H9 (cell line): Measurements from ENCODE around the gene SORCS2. TPM values are rescaled to one million over a fixed set of nuclear protein-coding genes. Genes with fewer than 3 reads are reported as not detected.

Source experiments
- DNase-seq: peaks from one replicate; pipeline ENCODE4 v3.0.0-alpha.2; 2017
- H2AFZ ChIP-seq: one replicate; pipeline ENCODE4 v1.6.1; 2013; ENCODE audit warnings: mild to moderate bottlenecking, low read length, control low read depth, moderate library complexity
- H2AK5ac ChIP-seq: 2 replicates; pipeline ENCODE4 v1.6.1; 2013; ENCODE audit warnings: low read length, control low read depth, mixed read lengths; ENCODE audit not compliant: insufficient read length
- H2BK120ac ChIP-seq: one replicate; pipeline ENCODE4 v1.6.1; 2013; ENCODE audit warnings: low read depth, mild to moderate bottlenecking, low read length, control low read depth, inconsistent platforms; ENCODE audit not compliant: poor library complexity, severe bottlenecking
- H2BK12ac ChIP-seq: 2 replicates; pipeline ENCODE4 v1.6.1; 2013; ENCODE audit warnings: low read length, control low read depth, mixed read lengths, low read depth; ENCODE audit not compliant: insufficient read length
- H2BK15ac ChIP-seq: 2 replicates; pipeline ENCODE4 v1.6.1; 2013; ENCODE audit warnings: low read depth, low read length, control low read depth
- H2BK20ac ChIP-seq: one replicate; pipeline ENCODE4 v1.6.1; 2013; ENCODE audit warnings: low read depth, mild to moderate bottlenecking, low read length, control low read depth, inconsistent platforms; ENCODE audit not compliant: poor library complexity, severe bottlenecking
- H2BK5ac ChIP-seq: 2 replicates; pipeline ENCODE4 v1.6.1; 2013; ENCODE audit warnings: low read length, control low read depth, mixed read lengths; ENCODE audit not compliant: insufficient read length
- H3K14ac ChIP-seq: 2 replicates; pipeline ENCODE4 v1.6.1; 2013; ENCODE audit warnings: low read length, control low read depth; ENCODE audit not compliant: insufficient read depth
- H3K18ac ChIP-seq: 2 replicates; pipeline ENCODE4 v1.6.1; 2013; ENCODE audit warnings: low read depth, mild to moderate bottlenecking, mixed read lengths, low read length, control low read depth; ENCODE audit not compliant: insufficient read length
- H3K23ac ChIP-seq: 2 replicates; pipeline ENCODE4 v1.6.1; 2013; ENCODE audit warnings: low read length, control low read depth, mixed read lengths, low read depth; ENCODE audit not compliant: insufficient read length
- H3K23me2 ChIP-seq: 2 replicates; pipeline ENCODE4 v1.6.1; 2013; ENCODE audit warnings: low read depth, mild to moderate bottlenecking, mixed read lengths, low read length, control low read depth; ENCODE audit not compliant: insufficient read length, poor library complexity, severe bottlenecking
- H3K27ac ChIP-seq: 2 replicates; pipeline ENCODE4 v1.5.1; 2013; ENCODE audit warnings: low read length, control low read depth, mixed read lengths, low read depth; ENCODE audit not compliant: insufficient read length
- H3K27me3 ChIP-seq: 2 replicates; pipeline ENCODE4 v1.6.1; 2013; ENCODE audit warnings: low read length, control low read depth, inconsistent platforms; ENCODE audit not compliant: insufficient read depth
- H3K4ac ChIP-seq: 2 replicates; pipeline ENCODE4 v1.6.1; 2013; ENCODE audit warnings: low read depth, mild to moderate bottlenecking, control low read depth, inconsistent platforms, low read length, moderate library complexity
- H3K4me1 ChIP-seq: 2 replicates; pipeline ENCODE4 v1.6.1; 2013; ENCODE audit warnings: low read length, control low read depth, inconsistent platforms; ENCODE audit not compliant: insufficient read depth
- H3K4me2 ChIP-seq: 2 replicates; pipeline ENCODE4 v1.6.1; 2013; ENCODE audit warnings: low read length, control low read depth, mixed read lengths; ENCODE audit not compliant: insufficient read length, insufficient read depth
- H3K56ac ChIP-seq: 2 replicates; pipeline ENCODE4 v1.6.1; 2013; ENCODE audit warnings: low read depth, mild to moderate bottlenecking, mixed read lengths, low read length, control low read depth; ENCODE audit not compliant: insufficient read length
- H3K79me1 ChIP-seq: 2 replicates; pipeline ENCODE4 v1.6.1; 2013; ENCODE audit warnings: low read depth, mild to moderate bottlenecking, moderate library complexity, low read length, control low read depth, inconsistent platforms; ENCODE audit not compliant: insufficient read depth, poor library complexity, severe bottlenecking
- H3K79me2 ChIP-seq: 2 replicates; pipeline ENCODE4 v1.6.1; 2013; ENCODE audit warnings: low read length, control low read depth, inconsistent platforms; ENCODE audit not compliant: insufficient read depth
- H3K9ac ChIP-seq: 2 replicates; pipeline ENCODE4 v1.6.1; 2013; ENCODE audit warnings: low read length, control low read depth, mixed read lengths; ENCODE audit not compliant: insufficient read length; ENCODE audit errors: extremely low read depth
- H3K9me3 ChIP-seq: one replicate; pipeline ENCODE4 v1.6.1; 2013; ENCODE audit warnings: low read depth, low read length, inconsistent platforms; ENCODE audit not compliant: control insufficient read depth
- H3T11ph ChIP-seq: one replicate; pipeline ENCODE4 v1.6.1; 2013; ENCODE audit warnings: mild to moderate bottlenecking, low read length, control low read depth, inconsistent platforms
- H4K20me1 ChIP-seq: one replicate; pipeline ENCODE4 v1.6.1; 2013; ENCODE audit not compliant: control insufficient read depth, insufficient read length, insufficient read depth
- H4K5ac ChIP-seq: 2 replicates; pipeline ENCODE4 v1.6.1; 2013; ENCODE audit warnings: low read depth, mild to moderate bottlenecking, mixed read lengths, low read length, control low read depth; ENCODE audit not compliant: insufficient read length
- H4K8ac ChIP-seq: replicated peaks from 2 replicates; pipeline ENCODE4 v1.6.1; 2013; ENCODE audit warnings: low read length, control low read depth, mixed read lengths, low read depth; ENCODE audit not compliant: insufficient read length
- H4K91ac ChIP-seq: 2 replicates; pipeline ENCODE4 v1.6.1; 2013; ENCODE audit warnings: low read depth, mild to moderate bottlenecking, moderate library complexity, mixed read lengths, low read length, control low read depth; ENCODE audit not compliant: insufficient read length
- H3K27ac Mint-ChIP-seq, 3 experiments: 2 replicates in 2 of 3; 3 replicates in 1 of 3; pipeline ENCODE4 v1.8.0; 2020 to 2021; ENCODE audit warnings: mixed read lengths in 3 of 3, mild to moderate bottlenecking in 1 of 3, moderate library complexity in 1 of 3
- H3K27me3 Mint-ChIP-seq: 2 replicates; pipeline ENCODE4 v1.8.0; 2021; ENCODE audit warnings: low read depth, mild to moderate bottlenecking, moderate library complexity, mixed read lengths
- H3K36me3 Mint-ChIP-seq, 3 experiments: 2 replicates in 2 of 3; 3 replicates in 1 of 3; pipeline ENCODE4 v1.8.0; 2020 to 2021; ENCODE audit warnings: low read depth in 3 of 3, mixed read lengths in 3 of 3; ENCODE audit not compliant: insufficient read depth in 1 of 3
- H3K4me1 Mint-ChIP-seq, 2 experiments: 2 replicates each; pipeline ENCODE4 v1.8.0; 2020; ENCODE audit warnings: mixed read lengths in 2 of 2
- H3K4me3 Mint-ChIP-seq, 2 experiments: 2 replicates in 1 of 2; 3 replicates in 1 of 2; pipeline ENCODE4 v1.8.0; 2020 to 2021; ENCODE audit warnings: mild to moderate bottlenecking in 2 of 2, mixed read lengths in 2 of 2, moderate library complexity in 1 of 2
- H3K9me3 Mint-ChIP-seq, 2 experiments: 2 replicates in 1 of 2; 3 replicates in 1 of 2; pipeline ENCODE4 v1.8.0; 2020; ENCODE audit warnings: mild to moderate bottlenecking in 2 of 2, mixed read lengths in 2 of 2, moderate library complexity in 1 of 2
- WGBS: extraction: QIAGEN DNeasy Blood & Tissue Kit; methylation state at CpG from one replicate; pipeline ENCODE4 v1.1.7; 2013; ENCODE audit warnings: missing lambda C conversion rate, low lambda C conversion rate, mixed read lengths; ENCODE audit not compliant: insufficient read length; ENCODE audit errors: extremely low coverage; 5-methylcytosine and 5-hydroxymethylcytosine counted together
- total RNA-seq: library from RNA; stranded (reverse); gene quantifications from 2 replicates; pipeline ENCODE4 v1.2.1, GENCODE V29; 2021
- TF ChIP-seq, protein P1 (sequence below): fragments of 200-600 bp; sonication (generic); conservative IDR thresholded peaks from 3 replicates; pipeline ENCODE4 v1.8.0; 2021; ENCODE audit warnings: antibody characterized with exemption, mild to moderate bottlenecking

Gene SORCS2
- total RNA-seq, 1 experiment from 2014 or later = 0.57 TPM

GRCh38 chr4:7333024-7333780, 140.9 kb downstream of the SORCS2 start:
- Histone ChIP-seq H4K8ac (no peak overlapping the region), H3K23ac (no peak overlapping the region), H4K91ac (no peak overlapping the region), H4K5ac (no peak overlapping the region), H4K20me1 (no peaks in the 10 kb centered on the region), H2AK5ac (no peak overlapping the region), H2BK120ac (no peak overlapping the region), H3K4ac (no peak overlapping the region), H2AFZ (no peak overlapping the region), H3T11ph (no peak overlapping the region), H3K27me3 (no peaks in the 10 kb centered on the region), H3K9ac (no peak overlapping the region), H3K4me1 (no peaks in the 10 kb centered on the region), H3K18ac (no peak overlapping the region), H2BK20ac (no peak overlapping the region), H3K9me3 (no peaks in the 10 kb centered on the region), H3K27ac (no peak overlapping the region), H2BK15ac (no peak overlapping the region), H3K79me1 (no peaks in the 10 kb centered on the region), H2BK12ac (no peak overlapping the region), H2BK5ac (no peak overlapping the region), H3K23me2 (no peaks in the 10 kb centered on the region), H3K14ac (no peak overlapping the region; the same call in 1 of the 2 replicates), H3K79me2 (no peaks in the 10 kb centered on the region), H3K56ac (no peak overlapping the region), H3K4me2 (no peak overlapping the region)
- DNase-seq = no peak
- H3K36me3 Mint-ChIP-seq = no peaks in the 10 kb centered on the region; a peak in 1 of 7 replicates
- H3K27ac Mint-ChIP-seq = no peak overlapping the region
- peaks cover 4% of the 10 kb centered on the region in 2 experiments; a peak in 3 of 5 replicates for H3K9me3 Mint-ChIP-seq
- no peak overlapping the region for H3K4me3 Mint-ChIP-seq
- WGBS = no CpG with 5 or more reads among the region's 16 CpGs
- H3K27me3 Mint-ChIP-seq = peaks cover 14% of the 10 kb centered on the region
- TF ChIP-seq, protein P1, sequence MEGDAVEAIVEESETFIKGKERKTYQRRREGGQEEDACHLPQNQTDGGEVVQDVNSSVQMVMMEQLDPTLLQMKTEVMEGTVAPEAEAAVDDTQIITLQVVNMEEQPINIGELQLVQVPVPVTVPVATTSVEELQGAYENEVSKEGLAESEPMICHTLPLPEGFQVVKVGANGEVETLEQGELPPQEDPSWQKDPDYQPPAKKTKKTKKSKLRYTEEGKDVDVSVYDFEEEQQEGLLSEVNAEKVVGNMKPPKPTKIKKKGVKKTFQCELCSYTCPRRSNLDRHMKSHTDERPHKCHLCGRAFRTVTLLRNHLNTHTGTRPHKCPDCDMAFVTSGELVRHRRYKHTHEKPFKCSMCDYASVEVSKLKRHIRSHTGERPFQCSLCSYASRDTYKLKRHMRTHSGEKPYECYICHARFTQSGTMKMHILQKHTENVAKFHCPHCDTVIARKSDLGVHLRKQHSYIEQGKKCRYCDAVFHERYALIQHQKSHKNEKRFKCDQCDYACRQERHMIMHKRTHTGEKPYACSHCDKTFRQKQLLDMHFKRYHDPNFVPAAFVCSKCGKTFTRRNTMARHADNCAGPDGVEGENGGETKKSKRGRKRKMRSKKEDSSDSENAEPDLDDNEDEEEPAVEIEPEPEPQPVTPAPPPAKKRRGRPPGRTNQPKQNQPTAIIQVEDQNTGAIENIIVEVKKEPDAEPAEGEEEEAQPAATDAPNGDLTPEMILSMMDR = no peak
- peaks cover 6 to 36% of the 10 kb centered on the region in 2 experiments for H3K4me1 Mint-ChIP-seq
